H1 (cell line): Measurements from ENCODE around the gene POLG. TPM values are rescaled to one million over a fixed set of nuclear protein-coding genes. Genes with fewer than 3 reads are reported as not detected.
A peak's percentile ranks its signal among the peaks of the same experiment; 100 is the strongest.

Experiments used
- CBX8 ChIP-seq: fragments of 300-800, 300-1000 bp; sonication (generic); IDR thresholded peaks from 2 replicates; pipeline ENCODE4 v1.7.1; 2016; ENCODE audit warnings: low read depth, low read length, borderline replicate concordance
- EZH2 ChIP-seq: fragments of 200-600 bp; sonication (generic); IDR thresholded peaks from 2 replicates; pipeline ENCODE4 v1.7.1; 2012; ENCODE audit warnings: low read depth, mild to moderate bottlenecking, moderate library complexity, low read length, inconsistent platforms; ENCODE audit not compliant: severe bottlenecking
- HDAC6 ChIP-seq: IDR thresholded peaks from one replicate; pipeline ENCODE4 v1.7.1; 2012; ENCODE audit warnings: low read depth, mild to moderate bottlenecking, inconsistent platforms, low read length, moderate library complexity
- SAP30 ChIP-seq: fragments of 300-600 bp; sonication (generic); IDR thresholded peaks from 2 replicates; pipeline ENCODE4 v1.7.1; 2012; ENCODE audit warnings: low read length, moderate library complexity, mild to moderate bottlenecking, inconsistent platforms; ENCODE audit not compliant: insufficient read depth, insufficient replicate concordance
- SIN3A ChIP-seq, 2 experiments: IDR thresholded peaks in 1 of 2; conservative IDR thresholded peaks in 1 of 2; 2 replicates each; pipeline ENCODE4 v1.6.1; 2011 to 2012; ENCODE audit warnings: low read length in 2 of 2, improper control_type of control experiment in 1 of 2, low read depth in 1 of 2, mild to moderate bottlenecking in 1 of 2
- SIRT6 ChIP-seq: IDR thresholded peaks from one replicate; pipeline ENCODE4 v1.7.1; 2012; ENCODE audit warnings: low read length, inconsistent platforms
- SIX5 ChIP-seq: IDR thresholded peaks from 2 replicates; pipeline ENCODE4 v1.6.1; 2011; ENCODE audit warnings: mild to moderate bottlenecking, low read depth, low read length
- SUZ12 ChIP-seq: fragments of 200-600 bp; sonication (generic); IDR thresholded peaks from 2 replicates; pipeline ENCODE4 v1.6.1; 2012; ENCODE audit warnings: mild to moderate bottlenecking, inconsistent platforms, low read length, moderate library complexity, mixed read lengths
- YY1 ChIP-seq: IDR thresholded peaks from 2 replicates; pipeline ENCODE4 v1.6.1; 2011; ENCODE audit warnings: low read depth, mild to moderate bottlenecking, low read length
- polyA plus RNA-seq, 7 experiments: library from polyadenylated mRNA; depleted of rRNA in 3 of 7; stranded (reverse) in 5 of 7; unstranded in 2 of 7; fragments of >200 nt in 5 of 7; fragments of 200-250 nt in 2 of 7; gene quantifications; 1 replicate in 5 of 7; 2 replicates in 1 of 7; 4 replicates in 1 of 7; pipeline versions ENCODE4 v1.2.1 to v1.2.3, GENCODE V29; 2011 to 2013; ENCODE audit warnings: missing spikeins in 2 of 7, mixed read lengths in 2 of 7
- total RNA-seq: library from RNA; stranded (reverse); fragmentation: NEBNext Ultra II Directional; extraction: Animal tissue kit (Norgen Biotek cat#: 25700); gene quantifications from 2 replicates; pipeline ENCODE4 v1.2.1, GENCODE V29; 2021

The POLG gene
- total and polyA plus RNA-seq, 2 of the 8 experiments (the other 6 are each of a cell fraction or from before 2014, with no cell fraction given), result 14.8 to 52.3 TPM

DNA sequence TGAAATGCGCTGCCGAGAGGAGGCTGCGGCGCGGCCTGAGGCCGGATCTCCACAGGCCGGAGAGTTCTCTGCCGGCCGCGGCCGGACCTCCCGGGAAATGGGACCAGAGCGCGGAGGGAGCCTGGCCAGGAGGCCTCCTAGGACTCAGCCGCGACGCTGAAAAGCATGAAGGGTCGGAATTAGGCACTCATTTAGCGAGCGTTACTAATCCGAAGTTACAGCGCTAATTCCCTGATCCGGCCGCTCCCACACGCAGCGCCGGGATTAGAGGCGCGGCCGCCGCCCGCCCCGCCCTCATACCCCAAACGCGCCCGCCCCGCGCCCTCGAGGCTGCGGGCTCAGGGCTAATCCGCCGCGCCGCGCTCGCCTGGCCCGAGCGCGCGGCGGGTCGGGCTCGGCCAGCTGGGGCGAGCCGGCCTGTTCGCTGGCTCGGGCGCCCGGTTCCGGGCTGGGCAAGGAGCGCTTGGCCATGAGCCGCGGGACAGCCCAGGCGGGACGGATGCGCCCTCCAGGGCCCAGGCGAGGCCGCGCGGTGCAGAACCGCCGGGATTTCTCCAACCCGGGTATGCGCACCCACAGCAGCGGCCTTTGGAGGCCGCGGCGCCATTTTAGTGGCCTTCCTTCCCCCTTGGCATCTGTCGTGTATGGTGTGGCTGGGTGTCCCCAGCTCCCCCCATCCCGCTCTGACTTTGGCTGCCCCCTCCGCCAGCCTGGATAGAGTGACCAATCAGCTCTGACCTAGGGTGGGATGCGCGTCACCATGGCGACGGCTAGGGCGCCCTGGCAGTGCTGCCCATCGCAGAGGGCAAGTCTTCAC, 36.8 kb upstream of the POLG start (continued):
- TF ChIP-seq CBX8 (no peak), SIRT6 (no peak), SUZ12 (peak; percentile 89), YY1 (peak; percentile 61; the same call in 1 of the 2 replicates), SAP30 (no peak), SIX5 (no peak), HDAC6 (no peak), EZH2 (peak; percentile 73), SIN3A (conservative IDR thresholded peaks at IDR 0.05 in 1 of 2, IDR thresholded peaks at IDR 0.05 in 1 of 2; ENCODE audit: low read depth in 1 of 2, low read length in 2 of 2) (no peak)
